K562 (cell line): ENCODE data around the gene HHATL. TPM values are rescaled to one million over a fixed set of nuclear protein-coding genes. Genes with fewer than 3 reads are reported as not detected.

Experiments used
- ATAC-seq: fragments of 200-7000 bp; cut with Tn5 transposase; 3 replicates; pipeline ENCODE4 v1.9.1; 2020; ENCODE audit warnings: moderate library complexity
- BruUV-seq: library from RNA; stranded (reverse); fragments of 400-500 nt; replicated peaks from 2 replicates; lab custom pipeline; 2021; lab: Mats Ljungman, UMichigan
- CTCF ChIA-PET: fragments of 300-600 bp; formaldehyde crosslinking; extraction: SDS; loops from one replicate; lab custom pipeline; 2021; ENCODE audit warnings: low intra/inter-chr PET ratio; lab: Yijun Ruan, JAX
- POLR2A ChIA-PET: fragments of 300-600, 350-650 bp; sonication (Branson Sonifier 250); formaldehyde crosslinking; extraction: SDS; loops from one replicate; lab custom pipeline; 2021; ENCODE audit warnings: antibody characterized with exemption, inconsistent platforms; lab: Yijun Ruan, JAX
- DNase-seq, 4 experiments: peaks; one replicate each; pipeline versions ENCODE4 v3.0.0 to v3.0.0-alpha.2; 2011 to 2018; ENCODE audit warnings: low spot score in 3 of 4, mixed read lengths in 3 of 4; ENCODE audit errors: extremely low read depth in 1 of 4
- FAIRE-seq: peaks from 2 replicates; lab custom pipeline; 2011; peaks lifted over from hg19 to GRCh38; lab: Jason Lieb, UNC
- H2AFZ ChIP-seq: 2 replicates; pipeline ENCODE4 v1.6.0; 2011; ENCODE audit warnings: low read depth, low read length, control low read depth, inconsistent platforms
- H3K27ac ChIP-seq: fragments of 200-600 bp; 3 replicates; pipeline ENCODE4 v1.8.0; 2011; ENCODE audit warnings: low read depth, mild to moderate bottlenecking, control low read depth, inconsistent platforms, low read length, moderate library complexity, mixed read lengths; ENCODE audit errors: extremely low read depth
- H3K27me3 ChIP-seq, 2 experiments: fragments of 300-600 bp in 1 of 2; 2 replicates in 1 of 2; 3 replicates in 1 of 2; pipeline versions ENCODE4 v1.6.0 to v1.8.0; 2011; ENCODE audit warnings: inconsistent platforms in 2 of 2, low read length in 2 of 2, mild to moderate bottlenecking in 1 of 2, mixed read lengths in 1 of 2, moderate library complexity in 1 of 2; ENCODE audit not compliant: control insufficient read depth in 2 of 2, insufficient read depth in 2 of 2
- H3K36me3 ChIP-seq: fragments of 300-600 bp; 3 replicates; pipeline ENCODE4 v1.8.0; 2011; ENCODE audit warnings: mild to moderate bottlenecking, low read length, inconsistent platforms; ENCODE audit not compliant: control insufficient read depth, insufficient read depth
- H3K4me1 ChIP-seq, 2 experiments: fragments of 200-600 bp in 1 of 2; replicated peaks in 1 of 2; 2 replicates in 1 of 2; 3 replicates in 1 of 2; pipeline versions ENCODE4 v1.5.1 to v1.8.0; 2011; ENCODE audit warnings: inconsistent platforms in 2 of 2, low read length in 2 of 2, mild to moderate bottlenecking in 1 of 2, mixed read lengths in 1 of 2, moderate library complexity in 1 of 2; ENCODE audit not compliant: control insufficient read depth in 2 of 2, insufficient read depth in 2 of 2
- H3K4me2 ChIP-seq: 2 replicates; pipeline ENCODE4 v1.6.1; 2011; ENCODE audit warnings: low read length, control low read depth, inconsistent platforms, mixed read lengths; ENCODE audit not compliant: insufficient read depth
- H3K4me3 ChIP-seq: fragments of 200-600 bp; sonication (generic), shearing (Covaris generic); 2 replicates; pipeline ENCODE4 v1.5.1; 2016; ENCODE audit warnings: control low read depth, inconsistent platforms
- H3K79me2 ChIP-seq: fragments of 200-600 bp; 3 replicates; pipeline ENCODE4 v1.8.0; 2011; ENCODE audit warnings: low read length, inconsistent platforms; ENCODE audit not compliant: control insufficient read depth, insufficient read depth
- H3K9ac ChIP-seq, 2 experiments: 2 replicates each; pipeline versions ENCODE4 v1.6.0 to v1.6.1; 2011; ENCODE audit warnings: low read depth in 2 of 2, low read length in 2 of 2, control low read depth in 1 of 2, inconsistent platforms in 1 of 2, mild to moderate bottlenecking in 1 of 2, mixed read lengths in 1 of 2; ENCODE audit not compliant: insufficient read depth in 1 of 2
- H3K9me1 ChIP-seq: one replicate; pipeline ENCODE4 v1.6.0; 2011; ENCODE audit warnings: inconsistent platforms, mild to moderate bottlenecking, low read length, moderate library complexity; ENCODE audit not compliant: control insufficient read depth, insufficient read depth
- H3K9me3 ChIP-seq: replicated peaks from 2 replicates; pipeline ENCODE4 v1.5.1; 2011; ENCODE audit warnings: low read depth, low read length, inconsistent platforms; ENCODE audit not compliant: control insufficient read depth, insufficient read depth
- H4K20me1 ChIP-seq: replicated peaks from 2 replicates; pipeline ENCODE4 v1.6.1; 2011; ENCODE audit warnings: low read length, inconsistent platforms, mixed read lengths; ENCODE audit not compliant: control insufficient read depth, insufficient read depth
- BCOR ChIP-seq: fragments of 450-650 bp; IDR thresholded peaks from 2 replicates; pipeline ENCODE4 v1.6.1; 2016
- EP300 ChIP-seq: IDR thresholded peaks from 2 replicates; pipeline ENCODE4 v1.6.1; 2012; ENCODE audit warnings: low read length, improper control_type of control experiment
- HDAC1 ChIP-seq, 2 experiments: fragments of 450-650 bp; IDR thresholded peaks; 2 replicates each; pipeline ENCODE4 v1.6.1; 2016 to 2017; ENCODE audit warnings: inconsistent platforms in 1 of 2, mild to moderate bottlenecking in 1 of 2, moderate library complexity in 1 of 2
- KDM1A ChIP-seq, 2 experiments: fragments of 450-650 bp; IDR thresholded peaks; 2 replicates each; pipeline ENCODE4 v1.6.1; 2016; ENCODE audit warnings: mild to moderate bottlenecking in 2 of 2
- RCOR1 ChIP-seq, 2 experiments: IDR thresholded peaks; 2 replicates each; pipeline ENCODE4 v1.6.1; 2012; ENCODE audit warnings: low read depth in 2 of 2, low read length in 2 of 2, borderline replicate concordance in 1 of 2, improper control_type of control experiment in 1 of 2
- SMARCA5 ChIP-seq: fragments of 450-650 bp; IDR thresholded peaks from 2 replicates; pipeline ENCODE4 v1.6.1; 2016
- STAT5A ChIP-seq: IDR thresholded peaks from 2 replicates; pipeline ENCODE4 v1.6.1; 2012; ENCODE audit warnings: low read length, inconsistent platforms, borderline replicate concordance
- ZBTB7A ChIP-seq: IDR thresholded peaks from 2 replicates; pipeline ENCODE4 v1.6.1; 2011; ENCODE audit warnings: low read depth, mild to moderate bottlenecking, low read length, moderate library complexity, borderline replicate concordance; ENCODE audit not compliant: control insufficient read depth
- WGBS: fragments of 100-300 bp; shearing (Covaris generic); methylation state at CpG from one replicate; pipeline ENCODE4 v1.1.6; 2016; ENCODE audit warnings: low coverage, mixed read lengths; ENCODE audit not compliant: insufficient coverage; ENCODE audit errors: missing lambda C conversion rate; 5-methylcytosine and 5-hydroxymethylcytosine counted together
- in situ Hi-C: fragments of 300-500 bp; cut with MboI; formaldehyde crosslinking; loops from 4 replicates; pipeline ENCODE4 v1.15.0; 2018; ENCODE audit warnings: inconsistent platforms, mixed read lengths
- intact Hi-C: fragments of 100-400 bp; cut with micrococcal nuclease; formaldehyde crosslinking; loops from 2 replicates; pipeline ENCODE4 v1.14.2; 2022
- polyA plus RNA-seq, 8 experiments: library from polyadenylated mRNA; depleted of rRNA in 4 of 8; stranded (reverse) in 5 of 8; unstranded in 3 of 8; fragments of >200 nt; fragmentation: Nextera tagmentation in 2 of 8; fragmentation: Illumina TruSeq in 1 of 8; extraction: Ambion mirVana in 2 of 8; extraction: Trizol in 1 of 8; gene quantifications; 2 replicates each; pipeline versions ENCODE4 v1.2.1 to v1.2.3, GENCODE V29; 2011 to 2014; ENCODE audit warnings: inconsistent platforms in 1 of 8, missing spikeins in 1 of 8
- total RNA-seq, 7 experiments: library from RNA; depleted of rRNA in 6 of 7; stranded (reverse); fragments of >200 nt in 6 of 7; fragmentation: Illumina TruSeq in 2 of 7; extraction: Trizol in 2 of 7; gene quantifications; 2 replicates each; pipeline versions ENCODE4 v1.2.1 to v1.2.3, GENCODE V29; 2011 to 2021; ENCODE audit warnings: low replicate concordance in 1 of 7

HHATL gene
- total and polyA plus RNA-seq, 9 of the 15 experiments (the other 6 are each of a cell fraction or from before 2014, with no cell fraction given) = not detected

DNA sequence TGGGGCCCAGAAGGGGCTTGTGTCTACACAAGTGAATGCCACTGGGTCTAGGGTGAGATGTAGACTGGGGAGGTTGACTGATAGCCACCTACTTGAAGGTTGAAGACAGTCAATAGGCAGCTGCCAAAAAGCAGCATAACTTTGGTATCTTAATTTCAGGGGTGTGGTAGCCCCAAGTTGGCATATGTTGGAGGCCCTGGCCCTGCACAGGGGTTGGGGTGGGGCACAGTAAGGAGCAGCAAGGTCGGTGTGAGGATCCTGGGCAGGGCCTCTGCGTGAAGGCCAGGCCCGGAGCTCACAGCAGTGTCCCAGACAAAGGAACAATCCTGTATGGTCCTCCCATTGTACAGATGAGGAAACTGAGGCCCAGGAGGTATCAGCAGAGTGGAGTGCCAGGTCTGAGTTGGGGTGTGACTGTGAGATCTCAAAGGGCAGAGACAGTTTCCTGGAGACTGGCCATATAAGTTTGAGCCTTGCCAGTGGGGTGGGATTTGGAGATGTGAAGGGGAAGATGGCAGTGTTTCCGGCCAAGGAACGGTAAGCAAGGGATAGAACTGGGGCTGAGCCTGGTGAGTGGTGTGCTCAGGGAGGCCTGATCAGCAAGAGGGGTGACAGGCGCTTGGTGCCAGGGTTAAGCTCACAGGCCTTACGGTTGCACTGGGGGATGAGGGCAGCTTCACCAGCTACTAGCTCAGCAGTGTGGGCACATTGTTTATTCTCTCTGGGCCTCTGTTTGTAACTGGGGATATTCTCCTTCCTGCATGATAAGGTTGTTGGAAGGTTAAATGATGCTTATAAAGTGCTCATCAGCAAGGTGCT is 15.6 kb downstream of the HHATL start:
- no peaks in the 10 kb centered on the region for H3K9me3 ChIP-seq
- H3K4me2 ChIP-seq = no peak overlapping the region
- H3K27ac ChIP-seq = no peak overlapping the region
- ChIA-PET CTCF (no interaction called here), POLR2A (interaction anchor here (0.6 kb wide), 1 partner anchor 44 kb away, joined by 5 read pairs; no protein-coding TSS in a partner anchor)
- no peak overlapping the region for H3K9ac ChIP-seq
- no peaks in the 10 kb centered on the region for H3K79me2 ChIP-seq
- no peak for TF ChIP-seq STAT5A
- 0 out of 4 replicates have a peak, but pooled peaks of 1 of the 2 experiments have one; percentile 26 for TF ChIP-seq RCOR1 (IDR thresholded peaks at IDR 0.05; ENCODE audit: borderline replicate concordance in 1 of 2, low read depth in 2 of 2, low read length in 2 of 2)
- TF ChIP-seq KDM1A (IDR thresholded peaks at IDR 0.05) = peak in 1 of 2 experiments; percentile 53; a peak in 1 of 4 replicates
- TF ChIP-seq HDAC1 (IDR thresholded peaks at IDR 0.05) = 0 out of 4 replicates have a peak, but pooled peaks of 1 of the 2 experiments have one; percentile 15
- peak; percentile 46; the same call in 1 of the 2 replicates for TF ChIP-seq SMARCA5
- TF ChIP-seq ZBTB7A = no peak
- peak; percentile 88 for TF ChIP-seq BCOR
- no peak for TF ChIP-seq EP300
- H3K9me1 ChIP-seq = peaks cover 5% of the 10 kb centered on the region
- no peak for DNase-seq
- H2AFZ ChIP-seq = no peak overlapping the region
- intact Hi-C loops (no loop called here), in situ Hi-C loops (no loop called here)
- no peak for ATAC-seq
- no peaks in the 10 kb centered on the region for H3K36me3 ChIP-seq
- H3K4me3 ChIP-seq = no peak overlapping the region
- FAIRE-seq = no peak
- peaks cover 17% of the 10 kb centered on the region; the same call in 1 of the 2 replicates for H4K20me1 ChIP-seq
- 2% methylated on average over 7 of the region's 7 CpGs for WGBS
- no TSS peak for BruUV-seq
- peaks cover 3 to 26% of the 10 kb centered on the region in 2 experiments; a peak in 3 of 5 replicates for H3K4me1 ChIP-seq
- H3K27me3 ChIP-seq = peaks cover 36 to 75% of the 10 kb centered on the region in 2 experiments
